ENCODE data around the gene FYN.

DNA sequence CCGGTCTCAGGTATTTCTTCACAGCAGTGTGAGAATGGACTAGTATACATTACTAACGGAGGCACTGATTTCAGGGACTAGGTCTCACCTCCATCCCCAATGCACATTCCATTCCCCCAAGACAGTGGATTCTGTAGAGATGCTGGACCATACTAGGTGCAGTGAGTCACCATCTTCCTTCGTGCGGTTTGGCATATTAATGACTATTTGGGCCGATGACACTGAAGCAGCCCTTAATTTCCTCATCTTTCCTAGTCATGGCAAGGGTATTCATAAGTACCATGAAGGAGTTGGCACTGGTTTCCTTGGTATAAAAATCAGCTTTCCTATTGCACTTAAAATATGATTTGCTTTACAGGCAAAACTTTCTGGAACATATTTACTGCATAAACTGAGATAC lies 146.2 kb downstream of the FYN start:
- TF ChIP-seq, protein P1, sequence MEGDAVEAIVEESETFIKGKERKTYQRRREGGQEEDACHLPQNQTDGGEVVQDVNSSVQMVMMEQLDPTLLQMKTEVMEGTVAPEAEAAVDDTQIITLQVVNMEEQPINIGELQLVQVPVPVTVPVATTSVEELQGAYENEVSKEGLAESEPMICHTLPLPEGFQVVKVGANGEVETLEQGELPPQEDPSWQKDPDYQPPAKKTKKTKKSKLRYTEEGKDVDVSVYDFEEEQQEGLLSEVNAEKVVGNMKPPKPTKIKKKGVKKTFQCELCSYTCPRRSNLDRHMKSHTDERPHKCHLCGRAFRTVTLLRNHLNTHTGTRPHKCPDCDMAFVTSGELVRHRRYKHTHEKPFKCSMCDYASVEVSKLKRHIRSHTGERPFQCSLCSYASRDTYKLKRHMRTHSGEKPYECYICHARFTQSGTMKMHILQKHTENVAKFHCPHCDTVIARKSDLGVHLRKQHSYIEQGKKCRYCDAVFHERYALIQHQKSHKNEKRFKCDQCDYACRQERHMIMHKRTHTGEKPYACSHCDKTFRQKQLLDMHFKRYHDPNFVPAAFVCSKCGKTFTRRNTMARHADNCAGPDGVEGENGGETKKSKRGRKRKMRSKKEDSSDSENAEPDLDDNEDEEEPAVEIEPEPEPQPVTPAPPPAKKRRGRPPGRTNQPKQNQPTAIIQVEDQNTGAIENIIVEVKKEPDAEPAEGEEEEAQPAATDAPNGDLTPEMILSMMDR (IDR thresholded peaks at IDR 0.05), result no peak
- TF ChIP-seq POLR2A (IDR thresholded peaks at IDR 0.05), result no peak
